H1 (cell line): ENCODE data around the gene SMARCA4.

Source experiments
- CEBPB ChIP-seq: IDR thresholded peaks from 2 replicates; pipeline ENCODE4 v1.6.1; 2012; ENCODE audit warnings: low read depth, low read length
- CHD1 ChIP-seq: IDR thresholded peaks from 2 replicates; pipeline ENCODE4 v1.6.1; 2012; ENCODE audit warnings: low read depth, low read length, improper control_type of control experiment
- EZH2 ChIP-seq: fragments of 200-600 bp; sonication (generic); IDR thresholded peaks from 2 replicates; pipeline ENCODE4 v1.7.1; 2012; ENCODE audit warnings: low read depth, mild to moderate bottlenecking, moderate library complexity, low read length, inconsistent platforms; ENCODE audit not compliant: severe bottlenecking
- POLR2A ChIP-seq, 2 experiments: IDR thresholded peaks; 1 replicate in 1 of 2; 2 replicates in 1 of 2; pipeline ENCODE4 v1.6.1; 2011; ENCODE audit warnings: low read depth in 2 of 2, low read length in 2 of 2, mild to moderate bottlenecking in 2 of 2; ENCODE audit errors: control extremely low read depth in 1 of 2
- POLR2AphosphoS5 ChIP-seq: IDR thresholded peaks from 2 replicates; pipeline ENCODE4 v1.6.1; 2011; ENCODE audit warnings: low read depth, low read length
- RAD21 ChIP-seq, 2 experiments: IDR thresholded peaks in 1 of 2; conservative IDR thresholded peaks in 1 of 2; 2 replicates each; pipeline ENCODE4 v1.6.1; 2011; ENCODE audit warnings: low read depth in 2 of 2, low read length in 2 of 2, improper control_type of control experiment in 1 of 2, inconsistent platforms in 1 of 2, mild to moderate bottlenecking in 1 of 2, moderate library complexity in 1 of 2
- RBBP5 ChIP-seq: IDR thresholded peaks from 2 replicates; pipeline ENCODE4 v1.7.1; 2012; ENCODE audit warnings: low read depth, mild to moderate bottlenecking, inconsistent platforms, low read length, moderate library complexity, borderline replicate concordance
- RNF2 ChIP-seq: fragments of 200-900, 300-1000 bp; sonication (generic); IDR thresholded peaks from 2 replicates; pipeline ENCODE4 v1.7.1; 2016; ENCODE audit warnings: borderline replicate concordance, low read depth, mild to moderate bottlenecking, antibody characterized with exemption, low read length; ENCODE audit not compliant: poor library complexity, severe bottlenecking; ENCODE audit errors: missing control alignments
- SIN3A ChIP-seq, 2 experiments: IDR thresholded peaks in 1 of 2; conservative IDR thresholded peaks in 1 of 2; 2 replicates each; pipeline ENCODE4 v1.6.1; 2011 to 2012; ENCODE audit warnings: low read length in 2 of 2, improper control_type of control experiment in 1 of 2, low read depth in 1 of 2, mild to moderate bottlenecking in 1 of 2
- TF ChIP-seq, protein P1 (sequence below), 3 experiments: IDR thresholded peaks; 1 replicate in 2 of 3; 2 replicates in 1 of 3; pipeline versions ENCODE4 v1.5.1 to v1.6.1; 2011; ENCODE audit warnings: low read length in 3 of 3, mild to moderate bottlenecking in 3 of 3, inconsistent platforms in 2 of 3, low read depth in 1 of 3, moderate library complexity in 1 of 3; ENCODE audit not compliant: insufficient read depth in 1 of 3; ENCODE audit errors: control extremely low read depth in 1 of 3

DNA sequence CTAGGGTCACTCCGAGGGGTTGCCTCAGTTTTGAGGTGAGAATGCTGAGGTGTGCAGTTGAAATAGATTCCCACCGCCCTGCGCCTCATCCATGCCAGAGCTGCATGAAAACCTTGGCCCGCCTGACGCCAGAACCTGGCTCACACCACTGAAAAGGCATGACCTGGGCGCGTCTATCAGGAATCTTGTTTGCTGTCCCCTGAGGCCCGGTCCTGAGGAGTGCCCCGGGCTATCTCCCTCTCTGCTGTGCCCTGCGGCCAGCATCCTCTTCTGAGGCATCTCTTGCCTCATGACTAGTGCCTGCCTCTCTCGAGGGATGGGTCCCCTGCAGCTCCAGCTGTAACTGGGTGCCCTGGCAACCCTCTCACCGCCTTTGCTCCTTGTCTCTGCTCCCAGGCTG is 28.1 kb downstream of the SMARCA4 start:
- TF ChIP-seq, protein P1, sequence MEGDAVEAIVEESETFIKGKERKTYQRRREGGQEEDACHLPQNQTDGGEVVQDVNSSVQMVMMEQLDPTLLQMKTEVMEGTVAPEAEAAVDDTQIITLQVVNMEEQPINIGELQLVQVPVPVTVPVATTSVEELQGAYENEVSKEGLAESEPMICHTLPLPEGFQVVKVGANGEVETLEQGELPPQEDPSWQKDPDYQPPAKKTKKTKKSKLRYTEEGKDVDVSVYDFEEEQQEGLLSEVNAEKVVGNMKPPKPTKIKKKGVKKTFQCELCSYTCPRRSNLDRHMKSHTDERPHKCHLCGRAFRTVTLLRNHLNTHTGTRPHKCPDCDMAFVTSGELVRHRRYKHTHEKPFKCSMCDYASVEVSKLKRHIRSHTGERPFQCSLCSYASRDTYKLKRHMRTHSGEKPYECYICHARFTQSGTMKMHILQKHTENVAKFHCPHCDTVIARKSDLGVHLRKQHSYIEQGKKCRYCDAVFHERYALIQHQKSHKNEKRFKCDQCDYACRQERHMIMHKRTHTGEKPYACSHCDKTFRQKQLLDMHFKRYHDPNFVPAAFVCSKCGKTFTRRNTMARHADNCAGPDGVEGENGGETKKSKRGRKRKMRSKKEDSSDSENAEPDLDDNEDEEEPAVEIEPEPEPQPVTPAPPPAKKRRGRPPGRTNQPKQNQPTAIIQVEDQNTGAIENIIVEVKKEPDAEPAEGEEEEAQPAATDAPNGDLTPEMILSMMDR (IDR thresholded peaks at IDR 0.05; ENCODE audit: control extremely low read depth in 1 of 3, insufficient read depth in 1 of 3, low read depth in 1 of 3, low read length in 3 of 3): no peak
- TF ChIP-seq CHD1 (no peak), POLR2AphosphoS5 (no peak), RNF2 (no peak), CEBPB (no peak), POLR2A (IDR thresholded peaks at IDR 0.05; ENCODE audit: control extremely low read depth in 1 of 2, low read depth in 2 of 2, low read length in 2 of 2) (no peak), EZH2 (no peak), SIN3A (conservative IDR thresholded peaks at IDR 0.05 in 1 of 2, IDR thresholded peaks at IDR 0.05 in 1 of 2; ENCODE audit: low read depth in 1 of 2, low read length in 2 of 2) (no peak), RAD21 (IDR thresholded peaks at IDR 0.05 in 1 of 2, conservative IDR thresholded peaks at IDR 0.05 in 1 of 2; ENCODE audit: low read depth in 2 of 2, low read length in 2 of 2) (no peak), RBBP5 (no peak)
